ENCODE measurements around the gene SHC3.

DNA sequence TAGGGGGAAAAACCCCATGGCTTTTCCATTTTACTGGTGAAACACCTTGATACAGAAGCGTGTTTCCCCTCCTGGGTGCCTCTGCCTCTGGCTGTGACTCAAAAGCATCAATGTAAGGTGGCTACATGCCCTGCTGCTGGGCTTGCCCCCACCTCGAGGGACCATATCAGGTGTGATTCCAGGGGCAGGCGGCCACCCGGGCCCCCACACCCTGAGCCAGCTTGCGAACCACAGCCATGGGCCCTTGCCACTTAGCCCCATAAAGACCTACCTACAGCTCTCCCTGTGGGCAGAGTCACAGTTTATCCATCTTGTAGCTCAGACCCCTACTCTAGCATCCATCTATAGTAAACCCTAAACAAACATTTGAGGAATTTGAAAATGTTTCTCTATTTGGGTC is 10.8 kb downstream of the SHC3 start:
- no peak for TF ChIP-seq POLR2A (IDR thresholded peaks at IDR 0.05; ENCODE audit: low read length)
- TF ChIP-seq GATA1 (IDR thresholded peaks at IDR 0.05; ENCODE audit: low read depth, low read length): no peak

Data from erythroblast (primary cell).